GM12878 (cell line): ENCODE results near the gene TNFSF12. TPM values are rescaled to one million over a fixed set of nuclear protein-coding genes. Genes with fewer than 3 reads are reported as not detected.

ENCODE experiments used
- ATAC-seq: fragments of 200-7000 bp; cut with Tn5 transposase; 3 replicates; pipeline ENCODE4 v1.9.1; 2020; ENCODE audit warnings: mild to moderate bottlenecking, moderate library complexity
- BruUV-seq: library from RNA; stranded (reverse); fragments of 400-500 nt; replicated peaks from 2 replicates; lab custom pipeline; 2021; lab: Mats Ljungman, UMichigan
- CTCF ChIA-PET: fragments of 300-600 bp; sonication (Branson Sonifier 250); formaldehyde crosslinking; extraction: SDS; loops from one replicate; lab custom pipeline; 2021; ENCODE audit warnings: inconsistent platforms; lab: Yijun Ruan, JAX
- POLR2A ChIA-PET: fragments of 350-600 bp; formaldehyde crosslinking; extraction: SDS; loops from one replicate; lab custom pipeline; 2021; ENCODE audit warnings: inconsistent platforms; lab: Charles Lee
- RAD21 ChIA-PET: fragments of 300-600 bp; sonication (Branson Sonifier 250); formaldehyde crosslinking; loops from one replicate; lab custom pipeline; 2023; ENCODE audit warnings: antibody characterized with exemption; ENCODE audit not compliant: unreplicated experiment; lab: Charles Lee
- SMC1A ChIA-PET: fragments of 300-600 bp; sonication (Branson Sonifier 250); formaldehyde crosslinking; loops from one replicate; lab custom pipeline; 2023; ENCODE audit not compliant: unreplicated experiment, uncharacterized antibody; lab: Charles Lee
- DNase-seq: peaks from one replicate; pipeline ENCODE4 v3.0.0-alpha.2; 2011; ENCODE audit warnings: low read depth, low spot score
- FAIRE-seq: peaks from 3 replicates; lab custom pipeline; 2011; peaks lifted over from hg19 to GRCh38; lab: Jason Lieb, UNC
- H2AFZ ChIP-seq: 2 replicates; pipeline ENCODE4 v1.6.0; 2011; ENCODE audit warnings: low read depth, low read length, control low read depth; ENCODE audit not compliant: control insufficient read depth
- H3K27ac ChIP-seq: 2 replicates; pipeline ENCODE4 v1.5.1; 2011; ENCODE audit warnings: control low read depth; ENCODE audit not compliant: control insufficient read depth, insufficient read depth
- H3K27me3 ChIP-seq, 2 experiments: replicated peaks in 1 of 2; 2 replicates each; pipeline versions ENCODE4 v1.6.0 to v1.6.1; 2011; ENCODE audit warnings: low read length in 1 of 2; ENCODE audit not compliant: control insufficient read depth in 2 of 2, insufficient read depth in 2 of 2
- H3K36me3 ChIP-seq, 2 experiments: 2 replicates each; pipeline ENCODE4 v1.5.1; 2011; ENCODE audit warnings: low read length in 1 of 2; ENCODE audit not compliant: control insufficient read depth in 2 of 2, insufficient read depth in 2 of 2
- H3K4me1 ChIP-seq: 2 replicates; pipeline ENCODE4 v1.6.1; 2011; ENCODE audit warnings: mild to moderate bottlenecking, low read length, moderate library complexity, mixed read lengths; ENCODE audit not compliant: control insufficient read depth, insufficient read depth
- H3K4me2 ChIP-seq: 2 replicates; pipeline ENCODE4 v1.6.0; 2011; ENCODE audit warnings: control low read depth; ENCODE audit not compliant: control insufficient read depth, insufficient read depth
- H3K4me3 ChIP-seq: fragments of 200-600 bp; sonication (generic); 2 replicates; pipeline ENCODE4 v1.5.1; 2016
- H3K79me2 ChIP-seq: 2 replicates; pipeline ENCODE4 v1.6.0; 2011; ENCODE audit warnings: low read length; ENCODE audit not compliant: control insufficient read depth, insufficient read depth
- H3K9ac ChIP-seq: 2 replicates; pipeline ENCODE4 v1.8.0; 2011; ENCODE audit warnings: low read length, control low read depth, mixed read lengths; ENCODE audit not compliant: control insufficient read depth, insufficient read depth
- H3K9me3 ChIP-seq: replicated peaks from 3 replicates; pipeline ENCODE4 v1.5.1; 2011; ENCODE audit warnings: mild to moderate bottlenecking, low read length; ENCODE audit not compliant: control insufficient read depth, insufficient read depth
- H4K20me1 ChIP-seq: 2 replicates; pipeline ENCODE4 v1.6.0; 2011; ENCODE audit not compliant: control insufficient read depth, insufficient read depth
- BRCA1 ChIP-seq: IDR thresholded peaks from 2 replicates; pipeline ENCODE4 v1.6.1; 2011; ENCODE audit warnings: low read depth, low read length, improper control_type of control experiment
- CBX3 ChIP-seq: fragments of 200-600 bp; sonication (generic); IDR thresholded peaks from 2 replicates; pipeline ENCODE4 v1.6.1; 2016; ENCODE audit warnings: low read depth, borderline replicate concordance
- CHD1 ChIP-seq: IDR thresholded peaks from 2 replicates; pipeline ENCODE4 v1.6.1; 2012; ENCODE audit warnings: low read depth, low read length, improper control_type of control experiment
- CHD4 ChIP-seq: fragments of 200-600 bp; sonication (generic); IDR thresholded peaks from 2 replicates; pipeline ENCODE4 v1.6.1; 2016; ENCODE audit warnings: mild to moderate bottlenecking
- HDAC2 ChIP-seq: fragments of 200-600 bp; sonication (generic); IDR thresholded peaks from 2 replicates; pipeline ENCODE4 v1.6.1; 2017
- IKZF2 ChIP-seq, 2 experiments: fragments of 450-650 bp; IDR thresholded peaks; 2 replicates each; pipeline ENCODE4 v1.6.1; 2017; ENCODE audit warnings: mild to moderate bottlenecking in 2 of 2, moderate library complexity in 2 of 2
- IRF4 ChIP-seq: IDR thresholded peaks from 2 replicates; pipeline ENCODE4 v1.6.1; 2011; ENCODE audit warnings: low read depth, low read length
- MTA3 ChIP-seq: IDR thresholded peaks from 2 replicates; pipeline ENCODE4 v1.6.1; 2012; ENCODE audit warnings: low read length, inconsistent platforms, borderline replicate concordance
- RCOR1 ChIP-seq: conservative IDR thresholded peaks from 2 replicates; pipeline ENCODE4 v1.6.1; 2012; ENCODE audit warnings: low read depth, low read length, improper control_type of control experiment
- ZNF274 ChIP-seq: IDR thresholded peaks from one replicate; pipeline ENCODE4 v1.8.0; 2011; ENCODE audit not compliant: insufficient read length, insufficient read depth
- ZSCAN29 ChIP-seq: fragments of 450-650 bp; IDR thresholded peaks from 2 replicates; pipeline ENCODE4 v1.6.1; 2017; ENCODE audit warnings: mild to moderate bottlenecking, moderate library complexity
- WGBS: methylation state at CpG from one replicate; pipeline ENCODE4 v1.1.6; 2016; ENCODE audit warnings: low lambda C conversion rate; ENCODE audit not compliant: insufficient replicate concordance, insufficient coverage; ENCODE audit errors: missing lambda C conversion rate; 5-methylcytosine and 5-hydroxymethylcytosine counted together
- in situ Hi-C: fragments of 300-500 bp; cut with MboI; formaldehyde crosslinking; loops from 9 replicates; pipeline ENCODE4 v1.14.3; 2018; ENCODE audit warnings: mixed read lengths
- intact Hi-C: fragments of 100-400 bp; cut with micrococcal nuclease; formaldehyde crosslinking; loops from one replicate; pipeline ENCODE4 v1.14.2; 2022; ENCODE audit not compliant: unreplicated experiment
- polyA plus RNA-seq, 11 experiments: library from polyadenylated mRNA; depleted of rRNA in 4 of 11; unstranded in 6 of 11; stranded (reverse) in 5 of 11; fragments of >200 nt; fragmentation: Nextera tagmentation in 4 of 11; fragmentation: Illumina TruSeq in 1 of 11; extraction: Ambion mirVana in 4 of 11; extraction: Trizol in 1 of 11; gene quantifications; 1 replicate in 1 of 11; 2 replicates in 10 of 11; pipeline versions ENCODE4 v1.2.1 to v1.2.3, GENCODE V29; 2011 to 2016; ENCODE audit warnings: inconsistent platforms in 2 of 11, missing spikeins in 2 of 11, low read depth in 1 of 11
- total RNA-seq, 4 experiments: library from RNA; depleted of rRNA in 3 of 4; stranded (reverse); fragments of >200 nt in 3 of 4; fragmentation: Illumina TruSeq in 1 of 4; extraction: Trizol in 1 of 4; gene quantifications; 2 replicates each; pipeline versions ENCODE4 v1.2.1 to v1.2.3, GENCODE V29; 2013 to 2021
- TF ChIP-seq, protein P1 (sequence below): fragments of 450-650 bp; formaldehyde crosslinking; IDR thresholded peaks from 2 replicates; pipeline ENCODE4 v1.5.0; 2022; ENCODE audit warnings: mild to moderate bottlenecking, missing genetic modification characterization
- TF ChIP-seq, protein P2 (sequence below): fragments of 450-650 bp; IDR thresholded peaks from 2 replicates; pipeline ENCODE4 v1.6.1; 2017; ENCODE audit warnings: mild to moderate bottlenecking, moderate library complexity
- TF ChIP-seq, protein P3 (sequence below): fragments of 450-650 bp; formaldehyde crosslinking; IDR thresholded peaks from 2 replicates; pipeline ENCODE4 v1.4.0; 2020; ENCODE audit warnings: mild to moderate bottlenecking, moderate library complexity

The TNFSF12 gene
- total and polyA plus RNA-seq, 10 of the 15 experiments (the other 5 are each of a cell fraction or from before 2014, with no cell fraction given): 0.32 to 7.0 (median 2.6) TPM

GRCh38 chr17:7538050-7538449 lies 10.8 kb upstream of the TNFSF12 start:
- Histone ChIP-seq H3K4me1 (peaks cover 5% of the 10 kb centered on the region; the same call in 1 of the 2 replicates), H3K79me2 (no peaks in the 10 kb centered on the region), H3K27ac (no peak overlapping the region), H3K27me3 (no peaks in the 10 kb centered on the region), H3K9me3 (peaks cover 8% of the 10 kb centered on the region; the same call in 2 of the 3 replicates), H3K4me2 (no peak overlapping the region), H4K20me1 (no peaks in the 10 kb centered on the region), H3K36me3 (no peaks in the 10 kb centered on the region), H3K9ac (no peak overlapping the region), H2AFZ (no peak overlapping the region), H3K4me3 (no peak overlapping the region)
- FAIRE-seq: no peak
- no peak for DNase-seq
- ChIA-PET CTCF (interaction anchor here (0.9 kb wide), 1 partner anchor 22 kb away, joined by 3 read pairs; no protein-coding TSS in a partner anchor), POLR2A (no interaction called here), RAD21 (no interaction called here), SMC1A (interaction anchor here (0.6 kb wide), 1 partner anchor 365 kb away, joined by 3 read pairs; no protein-coding TSS in a partner anchor)
- 30% methylated on average over 3 of the region's 3 CpGs for WGBS
- intact Hi-C loops: no loop called here
- no TSS peak for BruUV-seq
- no peak for ATAC-seq
- in situ Hi-C loops: no loop called here
- TF ChIP-seq, protein P1, sequence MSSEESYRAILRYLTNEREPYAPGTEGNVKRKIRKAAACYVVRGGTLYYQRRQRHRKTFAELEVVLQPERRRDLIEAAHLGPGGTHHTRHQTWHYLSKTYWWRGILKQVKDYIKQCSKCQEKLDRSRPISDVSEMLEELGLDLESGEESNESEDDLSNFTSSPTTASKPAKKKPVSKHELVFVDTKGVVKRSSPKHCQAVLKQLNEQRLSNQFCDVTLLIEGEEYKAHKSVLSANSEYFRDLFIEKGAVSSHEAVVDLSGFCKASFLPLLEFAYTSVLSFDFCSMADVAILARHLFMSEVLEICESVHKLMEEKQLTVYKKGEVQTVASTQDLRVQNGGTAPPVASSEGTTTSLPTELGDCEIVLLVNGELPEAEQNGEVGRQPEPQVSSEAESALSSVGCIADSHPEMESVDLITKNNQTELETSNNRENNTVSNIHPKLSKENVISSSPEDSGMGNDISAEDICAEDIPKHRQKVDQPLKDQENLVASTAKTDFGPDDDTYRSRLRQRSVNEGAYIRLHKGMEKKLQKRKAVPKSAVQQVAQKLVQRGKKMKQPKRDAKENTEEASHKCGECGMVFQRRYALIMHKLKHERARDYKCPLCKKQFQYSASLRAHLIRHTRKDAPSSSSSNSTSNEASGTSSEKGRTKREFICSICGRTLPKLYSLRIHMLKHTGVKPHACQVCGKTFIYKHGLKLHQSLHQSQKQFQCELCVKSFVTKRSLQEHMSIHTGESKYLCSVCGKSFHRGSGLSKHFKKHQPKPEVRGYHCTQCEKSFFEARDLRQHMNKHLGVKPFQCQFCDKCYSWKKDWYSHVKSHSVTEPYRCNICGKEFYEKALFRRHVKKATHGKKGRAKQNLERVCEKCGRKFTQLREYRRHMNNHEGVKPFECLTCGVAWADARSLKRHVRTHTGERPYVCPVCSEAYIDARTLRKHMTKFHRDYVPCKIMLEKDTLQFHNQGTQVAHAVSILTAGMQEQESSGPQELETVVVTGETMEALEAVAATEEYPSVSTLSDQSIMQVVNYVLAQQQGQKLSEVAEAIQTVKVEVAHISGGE (CRISPR knock-in tag): no peak
- TF ChIP-seq, protein P2, sequence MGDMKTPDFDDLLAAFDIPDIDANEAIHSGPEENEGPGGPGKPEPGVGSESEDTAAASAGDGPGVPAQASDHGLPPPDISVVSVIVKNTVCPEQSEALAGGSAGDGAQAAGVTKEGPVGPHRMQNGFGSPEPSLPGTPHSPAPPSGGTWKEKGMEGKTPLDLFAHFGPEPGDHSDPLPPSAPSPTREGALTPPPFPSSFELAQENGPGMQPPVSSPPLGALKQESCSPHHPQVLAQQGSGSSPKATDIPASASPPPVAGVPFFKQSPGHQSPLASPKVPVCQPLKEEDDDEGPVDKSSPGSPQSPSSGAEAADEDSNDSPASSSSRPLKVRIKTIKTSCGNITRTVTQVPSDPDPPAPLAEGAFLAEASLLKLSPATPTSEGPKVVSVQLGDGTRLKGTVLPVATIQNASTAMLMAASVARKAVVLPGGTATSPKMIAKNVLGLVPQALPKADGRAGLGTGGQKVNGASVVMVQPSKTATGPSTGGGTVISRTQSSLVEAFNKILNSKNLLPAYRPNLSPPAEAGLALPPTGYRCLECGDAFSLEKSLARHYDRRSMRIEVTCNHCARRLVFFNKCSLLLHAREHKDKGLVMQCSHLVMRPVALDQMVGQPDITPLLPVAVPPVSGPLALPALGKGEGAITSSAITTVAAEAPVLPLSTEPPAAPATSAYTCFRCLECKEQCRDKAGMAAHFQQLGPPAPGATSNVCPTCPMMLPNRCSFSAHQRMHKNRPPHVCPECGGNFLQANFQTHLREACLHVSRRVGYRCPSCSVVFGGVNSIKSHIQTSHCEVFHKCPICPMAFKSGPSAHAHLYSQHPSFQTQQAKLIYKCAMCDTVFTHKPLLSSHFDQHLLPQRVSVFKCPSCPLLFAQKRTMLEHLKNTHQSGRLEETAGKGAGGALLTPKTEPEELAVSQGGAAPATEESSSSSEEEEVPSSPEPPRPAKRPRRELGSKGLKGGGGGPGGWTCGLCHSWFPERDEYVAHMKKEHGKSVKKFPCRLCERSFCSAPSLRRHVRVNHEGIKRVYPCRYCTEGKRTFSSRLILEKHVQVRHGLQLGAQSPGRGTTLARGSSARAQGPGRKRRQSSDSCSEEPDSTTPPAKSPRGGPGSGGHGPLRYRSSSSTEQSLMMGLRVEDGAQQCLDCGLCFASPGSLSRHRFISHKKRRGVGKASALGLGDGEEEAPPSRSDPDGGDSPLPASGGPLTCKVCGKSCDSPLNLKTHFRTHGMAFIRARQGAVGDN: no peak
- TF ChIP-seq IKZF2 (IDR thresholded peaks at IDR 0.05) (no peak), MTA3 (no peak), ZSCAN29 (no peak), HDAC2 (no peak), IRF4 (no peak), CHD1 (no peak), CHD4 (no peak), BRCA1 (no peak), CBX3 (no peak), RCOR1 (no peak), ZNF274 (no peak)
- TF ChIP-seq, protein P3, sequence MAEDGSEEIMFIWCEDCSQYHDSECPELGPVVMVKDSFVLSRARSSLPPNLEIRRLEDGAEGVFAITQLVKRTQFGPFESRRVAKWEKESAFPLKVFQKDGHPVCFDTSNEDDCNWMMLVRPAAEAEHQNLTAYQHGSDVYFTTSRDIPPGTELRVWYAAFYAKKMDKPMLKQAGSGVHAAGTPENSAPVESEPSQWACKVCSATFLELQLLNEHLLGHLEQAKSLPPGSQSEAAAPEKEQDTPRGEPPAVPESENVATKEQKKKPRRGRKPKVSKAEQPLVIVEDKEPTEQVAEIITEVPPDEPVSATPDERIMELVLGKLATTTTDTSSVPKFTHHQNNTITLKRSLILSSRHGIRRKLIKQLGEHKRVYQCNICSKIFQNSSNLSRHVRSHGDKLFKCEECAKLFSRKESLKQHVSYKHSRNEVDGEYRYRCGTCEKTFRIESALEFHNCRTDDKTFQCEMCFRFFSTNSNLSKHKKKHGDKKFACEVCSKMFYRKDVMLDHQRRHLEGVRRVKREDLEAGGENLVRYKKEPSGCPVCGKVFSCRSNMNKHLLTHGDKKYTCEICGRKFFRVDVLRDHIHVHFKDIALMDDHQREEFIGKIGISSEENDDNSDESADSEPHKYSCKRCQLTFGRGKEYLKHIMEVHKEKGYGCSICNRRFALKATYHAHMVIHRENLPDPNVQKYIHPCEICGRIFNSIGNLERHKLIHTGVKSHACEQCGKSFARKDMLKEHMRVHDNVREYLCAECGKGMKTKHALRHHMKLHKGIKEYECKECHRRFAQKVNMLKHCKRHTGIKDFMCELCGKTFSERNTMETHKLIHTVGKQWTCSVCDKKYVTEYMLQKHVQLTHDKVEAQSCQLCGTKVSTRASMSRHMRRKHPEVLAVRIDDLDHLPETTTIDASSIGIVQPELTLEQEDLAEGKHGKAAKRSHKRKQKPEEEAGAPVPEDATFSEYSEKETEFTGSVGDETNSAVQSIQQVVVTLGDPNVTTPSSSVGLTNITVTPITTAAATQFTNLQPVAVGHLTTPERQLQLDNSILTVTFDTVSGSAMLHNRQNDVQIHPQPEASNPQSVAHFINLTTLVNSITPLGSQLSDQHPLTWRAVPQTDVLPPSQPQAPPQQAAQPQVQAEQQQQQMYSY (CRISPR knock-in tag): no peak
